Activated CD8-positive, alpha-beta memory T cell treated with anti-CD3 and anti-CD28 coated beads, Interleukin-2, amount 50 U/mL, for 4 hours (primary cell): ENCODE results near the gene SPNS1.

Source experiments
- DNase-seq: peaks from one replicate; pipeline ENCODE4 v3.0.0-alpha.2; 2020

SPNS1 gene

GRCh38 chr16:29029168-29029994, 54.8 kb downstream of the SPNS1 start:
- peak; percentile 90 for DNase-seq

GRCh38 chr16:29030086-29030840, 55.7 kb downstream of the SPNS1 start:
- no peak for DNase-seq
